ENCODE results near the gene LYSMD4.

The LYSMD4 gene

GRCh38 chr15:99711625-99712024 lies 21.6 kb downstream of the LYSMD4 start:
- Histone ChIP-seq H2AFZ (ENCODE audit: low read depth, low read length) (no peak overlapping the region), H3K4me1 (ENCODE audit: insufficient read depth, low read length) (no peaks in the 10 kb centered on the region), H4K20me1 (ENCODE audit: insufficient read depth, low read length) (no peaks in the 10 kb centered on the region), H3K9me3 (ENCODE audit: insufficient read depth, low read length, severe bottlenecking) (no peaks in the 10 kb centered on the region), H3K9ac (ENCODE audit: low read depth, low read length) (no peak overlapping the region), H3K36me3 (ENCODE audit: insufficient read depth, low read length) (peaks cover 68% of the 10 kb centered on the region), H3K4me3 (ENCODE audit: low read depth in 1 of 2, low read length in 2 of 2) (no peak overlapping the region), H3K27ac (ENCODE audit: low read length) (no peak overlapping the region), H3K4me2 (ENCODE audit: insufficient read depth, low read length) (no peak overlapping the region), H3K27me3 (ENCODE audit: insufficient read depth, low read length, poor library complexity) (no peaks in the 10 kb centered on the region), H3K79me2 (ENCODE audit: insufficient read depth, low read length) (no peaks in the 10 kb centered on the region)
- DNase-seq (no peak), ATAC-seq (ENCODE audit: insufficient read depth, low read depth) (no peak)
- TF ChIP-seq EZH2 (IDR thresholded peaks at IDR 0.05; ENCODE audit: borderline replicate concordance, low read depth, low read length, severe bottlenecking) (no peak), CTCF (IDR thresholded peaks at IDR 0.05; ENCODE audit: borderline replicate concordance, extremely low read depth, low read length, poor library complexity, severe bottlenecking) (no peak)

- TF ChIP-seq EZH2 (IDR thresholded peaks at IDR 0.05; ENCODE audit: borderline replicate concordance, low read depth, low read length, severe bottlenecking), result no peak
- TF ChIP-seq CTCF (IDR thresholded peaks at IDR 0.05; ENCODE audit: borderline replicate concordance, extremely low read depth, low read length, poor library complexity, severe bottlenecking), result no peak
- H2AFZ ChIP-seq (ENCODE audit: low read depth, low read length), result no peak overlapping the region
- no peak for DNase-seq
- no peak overlapping the region for H3K4me3 ChIP-seq (ENCODE audit: low read depth in 1 of 2, low read length in 2 of 2)
- H3K4me2 ChIP-seq (ENCODE audit: insufficient read depth, low read length), result no peak overlapping the region
- no peak overlapping the region for H3K27ac ChIP-seq (ENCODE audit: low read length)
- H3K27me3 ChIP-seq (ENCODE audit: insufficient read depth, low read length, poor library complexity), result no peaks in the 10 kb centered on the region
- H3K9ac ChIP-seq (ENCODE audit: low read depth, low read length), result no peak overlapping the region
- no peaks in the 10 kb centered on the region for H3K79me2 ChIP-seq (ENCODE audit: insufficient read depth, low read length)
- H3K4me1 ChIP-seq (ENCODE audit: insufficient read depth, low read length), result peaks cover 3% of the 10 kb centered on the region; the same call in 1 of the 2 replicates
- no peaks in the 10 kb centered on the region for H3K9me3 ChIP-seq (ENCODE audit: insufficient read depth, low read length, severe bottlenecking)
- H4K20me1 ChIP-seq (ENCODE audit: insufficient read depth, low read length), result no peaks in the 10 kb centered on the region
- ATAC-seq (ENCODE audit: insufficient read depth, low read depth), result no peak
- H3K36me3 ChIP-seq (ENCODE audit: insufficient read depth, low read length), result peaks cover 64% of the 10 kb centered on the region
Measured at GRCh38 chr15:99709243-99709986, 23.8 kb downstream of the LYSMD4 start.

GRCh38 chr15:99708563-99708962 lies 24.7 kb downstream of the LYSMD4 start:
- peaks cover 11% of the 10 kb centered on the region for H3K4me1 ChIP-seq (ENCODE audit: insufficient read depth, low read length)
- no peak overlapping the region for H3K27ac ChIP-seq (ENCODE audit: low read length)
- no peak overlapping the region for H3K4me2 ChIP-seq (ENCODE audit: insufficient read depth, low read length)
- H2AFZ ChIP-seq (ENCODE audit: low read depth, low read length), result no peak overlapping the region
- peaks cover 60% of the 10 kb centered on the region for H3K36me3 ChIP-seq (ENCODE audit: insufficient read depth, low read length)
- no peaks in the 10 kb centered on the region for H3K27me3 ChIP-seq (ENCODE audit: insufficient read depth, low read length, poor library complexity)
- H3K4me3 ChIP-seq (ENCODE audit: low read depth in 1 of 2, low read length in 2 of 2), result no peak overlapping the region
- DNase-seq (no peak), ATAC-seq (ENCODE audit: insufficient read depth, low read depth) (no peak)
- no peaks in the 10 kb centered on the region for H3K9me3 ChIP-seq (ENCODE audit: insufficient read depth, low read length, severe bottlenecking)
- H4K20me1 ChIP-seq (ENCODE audit: insufficient read depth, low read length), result no peaks in the 10 kb centered on the region
- H3K79me2 ChIP-seq (ENCODE audit: insufficient read depth, low read length), result no peaks in the 10 kb centered on the region
- no peak overlapping the region for H3K9ac ChIP-seq (ENCODE audit: low read depth, low read length)
- TF ChIP-seq CTCF (IDR thresholded peaks at IDR 0.05; ENCODE audit: borderline replicate concordance, extremely low read depth, low read length, poor library complexity, severe bottlenecking), result no peak
- TF ChIP-seq EZH2 (IDR thresholded peaks at IDR 0.05; ENCODE audit: borderline replicate concordance, low read depth, low read length, severe bottlenecking), result no peak
